HG02981 (cell line): ENCODE measurements around the gene CACNG5.

ENCODE experiments used
- ATAC-seq: cut with Tn5 transposase; IDR thresholded peaks from one replicate; pipeline ENCODE4 v1.9.1; 2021; ENCODE audit warnings: mild to moderate bottlenecking, moderate library complexity; ENCODE audit not compliant: unreplicated experiment

The CACNG5 gene

DNA sequence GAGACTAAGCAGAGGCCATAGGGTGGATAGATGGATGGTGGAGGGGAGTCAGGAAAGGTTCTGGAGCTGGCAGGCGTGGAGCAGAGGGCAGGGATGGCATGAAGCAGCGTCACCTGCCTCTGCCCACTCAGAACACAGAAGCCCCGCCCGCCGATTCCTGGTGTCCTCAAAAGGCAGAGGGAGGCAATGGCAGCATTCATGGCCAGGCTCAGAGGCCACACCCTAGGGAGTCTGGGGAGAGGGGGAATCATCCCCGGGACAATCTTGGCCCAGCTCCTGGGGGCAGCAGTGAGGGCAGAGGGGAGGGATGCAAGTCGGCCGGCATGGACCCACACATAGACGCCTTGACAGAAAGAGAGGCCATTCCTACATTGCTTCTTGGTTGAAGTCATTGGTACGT, 68.9 kb downstream of the CACNG5 start:
- ATAC-seq = no peak

- no peak for ATAC-seq
These were observed 70.1 kb downstream of the CACNG5 start for GRCh38 chr17:66904760-66905624.

- no peak for ATAC-seq
These were observed 71.7 kb downstream of the CACNG5 start for GRCh38 chr17:66906321-66907278.

- no peak for ATAC-seq
These were observed 75.0 kb downstream of the CACNG5 start for GRCh38 chr17:66909804-66910373.

DNA sequence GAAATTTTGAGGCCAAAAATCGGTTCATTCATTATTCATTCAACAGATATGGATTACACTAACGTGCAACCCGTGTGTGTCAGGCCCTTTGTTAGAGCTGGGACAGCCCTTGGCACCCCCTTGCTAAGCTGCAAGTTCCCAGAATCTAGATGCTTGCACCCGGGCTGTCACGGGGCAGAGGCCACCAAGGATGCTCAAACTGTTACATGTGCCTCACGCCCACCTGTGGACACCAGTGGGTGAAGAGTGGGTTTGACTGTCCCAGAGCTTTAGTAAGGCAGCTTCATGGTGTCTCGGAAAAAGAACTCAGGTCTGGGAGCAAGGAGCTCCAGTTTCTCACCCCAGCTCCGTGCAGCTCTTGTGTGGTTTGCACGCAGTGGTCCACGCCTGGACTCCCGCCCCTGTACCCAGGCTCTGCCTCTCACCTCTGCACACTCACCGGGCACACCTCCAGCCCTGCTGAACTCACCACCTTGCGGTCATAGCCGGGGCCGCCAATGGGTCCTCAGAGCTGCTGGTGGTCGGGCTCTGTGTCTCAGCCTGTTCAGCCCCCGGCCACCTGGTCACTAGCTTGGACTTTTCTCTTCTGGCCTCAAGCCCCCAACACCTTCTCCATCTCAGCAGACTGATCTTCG, 75.9 kb downstream of the CACNG5 start:
- no peak for ATAC-seq

- ATAC-seq = no peak
These were observed 80.3 kb downstream of the CACNG5 start for GRCh38 chr17:66915204-66915611.

DNA sequence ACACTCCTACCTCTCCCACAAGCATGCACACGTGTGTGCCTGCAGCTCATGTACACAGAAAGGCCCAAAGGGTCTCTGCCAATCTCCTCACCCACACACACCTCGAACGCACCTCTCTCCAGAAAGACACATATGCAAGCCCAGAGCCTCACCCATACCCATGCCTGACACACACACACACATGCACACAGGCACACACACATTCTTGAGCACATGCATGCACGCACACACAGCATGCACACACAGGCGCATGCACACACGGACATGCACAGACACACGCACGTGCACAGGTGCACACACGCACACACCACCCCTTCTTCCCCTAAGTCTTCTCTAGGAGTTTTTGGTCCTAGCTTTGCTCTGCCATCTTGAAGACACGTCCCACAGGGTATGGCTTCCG, 80.9 kb downstream of the CACNG5 start:
- no peak for ATAC-seq

DNA sequence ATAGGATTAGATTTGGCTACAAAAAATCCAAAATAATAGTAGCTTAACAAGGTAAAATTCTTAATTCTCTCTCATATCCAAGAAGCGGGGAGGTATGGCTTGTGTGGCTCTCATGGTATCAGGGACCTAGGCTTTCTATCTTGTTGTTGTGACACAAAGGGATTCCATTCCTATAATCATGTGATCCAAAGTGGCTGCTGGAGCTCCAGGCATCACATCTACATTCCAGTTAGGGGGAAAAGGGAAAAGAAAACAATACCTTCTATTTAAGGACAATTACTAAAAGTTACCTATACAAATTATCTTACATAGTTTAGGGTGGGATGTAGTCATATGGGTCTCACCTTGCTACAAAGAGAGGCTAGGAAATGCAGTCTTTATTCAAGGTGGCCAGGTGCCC, 82.0 kb downstream of the CACNG5 start:
- no peak for ATAC-seq

GRCh38 chr17:66918896-66919295, 84.0 kb downstream of the CACNG5 start:
- no peak for ATAC-seq

DNA sequence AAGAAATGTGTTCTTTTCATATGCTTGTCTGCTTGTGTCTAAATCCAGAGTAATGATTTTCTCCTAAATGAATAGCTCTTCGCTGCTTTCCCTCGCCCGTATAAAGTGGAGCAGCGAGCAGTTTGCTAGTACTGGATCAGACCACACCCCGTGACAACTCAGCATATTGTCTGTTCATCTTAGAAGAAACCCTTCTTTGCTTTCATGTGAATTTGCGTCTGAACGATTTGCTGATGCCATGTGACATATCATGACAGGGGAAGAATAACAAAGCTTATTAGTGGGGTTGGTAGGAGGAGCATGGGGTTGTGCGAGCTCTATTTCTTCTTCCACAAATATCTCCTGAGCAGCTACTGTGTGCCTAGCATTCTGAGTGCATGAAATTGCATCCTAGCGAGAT, 85.5 kb downstream of the CACNG5 start:
- ATAC-seq = no peak

- no peak for ATAC-seq
These were observed 86.0 kb downstream of the CACNG5 start for GRCh38 chr17:66920950-66921349.

DNA sequence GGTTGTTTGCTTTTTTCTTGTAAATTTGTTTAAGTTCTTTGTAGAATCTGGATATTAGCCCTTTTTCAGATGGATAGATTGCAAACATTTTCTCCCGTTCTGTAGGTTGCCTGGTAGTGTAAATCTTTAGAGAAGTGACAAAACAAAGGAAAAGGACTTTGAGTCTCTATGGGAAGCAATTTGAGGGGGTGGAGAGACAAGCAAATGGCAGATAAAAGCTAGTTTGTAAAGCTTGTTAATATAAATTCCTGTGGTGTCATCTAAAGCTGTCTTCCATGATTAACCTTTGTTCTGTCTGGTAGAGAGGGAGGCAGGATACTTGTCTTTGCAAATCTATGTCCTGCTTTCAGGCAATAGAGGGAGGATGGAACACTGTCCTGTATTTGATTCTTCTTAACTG, 89.0 kb downstream of the CACNG5 start:
- no peak for ATAC-seq

- no peak for ATAC-seq
These were observed 91.0 kb downstream of the CACNG5 start for GRCh38 chr17:66925811-66926500.

DNA sequence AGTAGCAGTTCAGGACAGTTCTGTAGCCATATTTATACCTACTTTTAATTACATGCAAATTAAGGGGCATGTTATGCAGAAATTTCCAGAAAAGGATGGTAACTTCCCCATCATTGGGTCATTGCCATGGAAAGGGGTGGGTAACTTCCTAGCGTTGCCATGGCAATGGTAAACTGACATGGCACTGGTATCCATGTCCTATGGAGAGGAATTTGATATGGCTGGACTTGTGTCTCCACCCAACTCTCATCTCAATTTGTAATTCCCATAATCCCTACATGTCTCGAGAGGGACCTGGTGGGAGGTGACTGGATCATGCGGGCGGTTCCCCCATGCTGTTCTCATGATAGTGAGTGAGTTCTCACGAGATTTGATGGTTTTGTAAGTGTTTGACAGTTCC, 94.0 kb downstream of the CACNG5 start:
- ATAC-seq = no peak

GRCh38 chr17:66929591-66929990, 94.7 kb downstream of the CACNG5 start:
- ATAC-seq = no peak

- no peak for ATAC-seq
These were observed 96.0 kb downstream of the CACNG5 start for GRCh38 chr17:66930933-66931332.

DNA sequence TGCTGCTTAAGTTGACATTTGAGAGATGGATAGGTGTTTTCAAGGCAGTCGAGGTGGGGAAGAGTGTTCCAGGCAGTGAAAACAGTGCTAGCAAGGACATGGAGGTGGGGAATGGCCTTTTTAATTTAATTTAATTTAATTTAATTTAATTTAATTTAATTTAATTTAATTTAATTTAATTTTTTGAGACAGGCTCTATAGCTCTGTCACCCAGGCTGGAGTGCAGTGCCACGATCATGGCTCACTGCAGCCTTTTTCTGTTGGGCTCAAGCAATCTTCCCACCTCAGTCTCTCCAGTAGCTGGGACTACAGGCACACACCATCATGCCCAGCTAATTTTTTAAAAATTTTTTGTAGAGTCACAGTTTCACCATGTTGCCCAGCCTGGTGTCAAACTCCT, 97.4 kb downstream of the CACNG5 start:
- no peak for ATAC-seq

DNA sequence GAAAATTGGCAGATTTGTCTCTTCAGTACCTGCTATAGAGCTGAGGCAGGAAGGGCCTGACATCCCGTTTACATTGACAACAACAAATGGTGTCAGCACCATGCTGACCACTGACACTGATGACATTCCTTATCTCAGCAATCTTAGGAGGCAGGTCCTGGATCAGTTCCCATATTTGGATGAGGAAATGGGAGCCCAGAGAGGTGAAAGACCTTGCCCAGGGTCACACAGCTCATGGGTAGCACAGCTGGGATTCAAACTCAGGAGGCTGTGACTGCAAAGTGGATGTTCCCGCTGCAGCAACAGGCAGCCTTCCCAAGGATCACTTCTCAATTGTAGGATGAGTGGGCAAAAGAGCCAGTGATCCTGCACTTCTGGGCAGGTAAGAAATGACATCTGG, 99.1 kb downstream of the CACNG5 start:
- no peak for ATAC-seq
